A673 (cell line): ENCODE results near the gene EYS.

Experiments used
- CTCF ChIP-seq: fragments of 300-800, 200-600 bp; sonication (generic); conservative IDR thresholded peaks from 2 replicates; pipeline ENCODE4 v1.5.1; 2017; ENCODE audit warnings: low read depth, mild to moderate bottlenecking, antibody characterized with exemption, low read length, moderate library complexity, mixed read lengths
- EZH2 ChIP-seq: fragments of 200-600 bp; sonication (generic); IDR thresholded peaks from 2 replicates; pipeline ENCODE4 v1.6.1; 2017; ENCODE audit warnings: borderline replicate concordance, low read depth, mild to moderate bottlenecking, mixed read lengths, antibody characterized with exemption, low read length; ENCODE audit not compliant: poor library complexity, severe bottlenecking

- TF ChIP-seq CTCF (no peak), EZH2 (no peak)
Observed at GRCh38 chr6:64685401-64685800, 1021.6 kb downstream of the EYS start.
